ENCODE results near the gene ABCA2.

The ABCA2 gene

DNA sequence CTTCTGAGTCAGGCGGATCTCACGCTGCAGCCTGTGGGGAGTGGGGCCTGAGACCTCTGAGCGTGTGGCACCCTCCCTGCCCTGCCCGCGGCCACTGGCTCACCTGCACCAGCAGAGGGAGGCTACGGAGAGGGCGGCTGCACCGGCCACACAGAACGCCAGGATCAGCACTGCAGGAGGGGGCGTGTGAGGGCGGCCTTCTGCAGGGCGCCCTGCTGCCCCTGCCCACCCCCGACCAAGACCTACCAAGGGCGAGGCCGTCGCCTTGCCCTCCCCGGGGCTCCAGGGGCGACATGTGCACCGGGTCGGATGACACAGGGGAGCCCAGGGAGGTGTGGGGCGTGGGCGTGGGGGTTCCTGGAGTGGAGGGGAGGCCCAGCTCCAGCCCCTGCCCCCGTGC is 12.5 kb upstream of the ABCA2 start:
- TF ChIP-seq, protein P1, sequence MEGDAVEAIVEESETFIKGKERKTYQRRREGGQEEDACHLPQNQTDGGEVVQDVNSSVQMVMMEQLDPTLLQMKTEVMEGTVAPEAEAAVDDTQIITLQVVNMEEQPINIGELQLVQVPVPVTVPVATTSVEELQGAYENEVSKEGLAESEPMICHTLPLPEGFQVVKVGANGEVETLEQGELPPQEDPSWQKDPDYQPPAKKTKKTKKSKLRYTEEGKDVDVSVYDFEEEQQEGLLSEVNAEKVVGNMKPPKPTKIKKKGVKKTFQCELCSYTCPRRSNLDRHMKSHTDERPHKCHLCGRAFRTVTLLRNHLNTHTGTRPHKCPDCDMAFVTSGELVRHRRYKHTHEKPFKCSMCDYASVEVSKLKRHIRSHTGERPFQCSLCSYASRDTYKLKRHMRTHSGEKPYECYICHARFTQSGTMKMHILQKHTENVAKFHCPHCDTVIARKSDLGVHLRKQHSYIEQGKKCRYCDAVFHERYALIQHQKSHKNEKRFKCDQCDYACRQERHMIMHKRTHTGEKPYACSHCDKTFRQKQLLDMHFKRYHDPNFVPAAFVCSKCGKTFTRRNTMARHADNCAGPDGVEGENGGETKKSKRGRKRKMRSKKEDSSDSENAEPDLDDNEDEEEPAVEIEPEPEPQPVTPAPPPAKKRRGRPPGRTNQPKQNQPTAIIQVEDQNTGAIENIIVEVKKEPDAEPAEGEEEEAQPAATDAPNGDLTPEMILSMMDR (IDR thresholded peaks at IDR 0.05; ENCODE audit: insufficient read depth, low read length, poor library complexity, severe bottlenecking), result no peak
- no peak for TF ChIP-seq EZH2phosphoT487 (conservative IDR thresholded peaks at IDR 0.05; ENCODE audit: low read length)
- H3K9me2 ChIP-seq (replicated peaks; ENCODE audit: insufficient read depth, low read length), result no peaks in the 10 kb centered on the region
- H3F3A ChIP-seq (ENCODE audit: insufficient read depth), result no peaks in the 10 kb centered on the region
- no peaks in the 10 kb centered on the region for H3K79me2 ChIP-seq (ENCODE audit: insufficient read depth, low read length)
- H3K4me2 ChIP-seq (ENCODE audit: low read depth, low read length, poor library complexity, severe bottlenecking), result no peak overlapping the region
- no peak overlapping the region for H2AFZ ChIP-seq (ENCODE audit: low read depth, low read length, severe bottlenecking)
- no peaks in the 10 kb centered on the region for H3K27me3 ChIP-seq (ENCODE audit: low read length)
- no peaks in the 10 kb centered on the region for H3K36me3 ChIP-seq (ENCODE audit: low read length)
- H3K9ac ChIP-seq (ENCODE audit: low read length), result no peak overlapping the region
- H3K4me3 ChIP-seq (ENCODE audit: insufficient read depth, low read length, poor library complexity, severe bottlenecking), result no peak overlapping the region
- H3K27ac ChIP-seq (ENCODE audit: low read depth, low read length), result no peak overlapping the region
- no peaks in the 10 kb centered on the region for H4K20me1 ChIP-seq (ENCODE audit: low read depth, low read length)
- H3K9me3 ChIP-seq (ENCODE audit: insufficient read depth, low read length), result no peaks in the 10 kb centered on the region

DNA sequence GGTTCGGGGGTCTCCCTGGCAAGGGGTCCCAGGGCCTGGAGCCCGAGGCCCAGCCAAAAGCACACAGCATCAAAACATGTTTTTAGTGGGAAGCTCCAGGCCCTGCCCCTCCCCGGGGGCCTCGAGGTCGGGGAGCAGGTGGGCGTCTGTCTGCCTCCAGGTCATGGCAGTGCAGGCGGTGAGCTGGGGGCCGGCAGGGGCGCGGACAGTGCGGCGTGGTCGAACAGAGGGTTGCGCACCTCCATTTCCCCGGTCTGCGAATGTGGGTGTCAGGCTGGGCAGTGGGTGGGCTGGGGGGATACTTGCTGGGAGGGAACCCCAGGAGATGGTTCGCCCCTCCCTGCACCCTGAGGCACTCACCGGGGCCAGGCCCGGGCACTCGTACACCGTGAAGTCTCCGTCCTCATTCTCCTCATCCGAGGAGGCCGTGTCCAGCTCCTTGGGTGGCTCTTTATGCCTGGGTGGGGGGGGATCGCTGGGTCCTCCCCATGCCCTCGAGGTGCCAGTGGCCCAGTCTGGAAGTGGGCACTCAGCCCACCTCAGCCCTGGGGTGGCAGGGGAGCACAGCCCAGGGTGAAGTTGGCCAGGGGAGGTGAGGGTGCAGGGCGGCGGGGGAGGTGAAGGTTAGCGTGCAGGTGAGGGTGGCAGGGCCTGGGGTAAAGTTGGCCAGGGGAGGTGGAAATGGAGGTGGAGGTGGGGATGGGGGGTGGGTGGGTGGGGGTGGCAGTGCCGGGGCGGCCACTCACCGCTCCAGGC is 11.8 kb upstream of the ABCA2 start:
- Histone ChIP-seq H3K27me3 (ENCODE audit: low read length) (no peaks in the 10 kb centered on the region), H3K36me3 (ENCODE audit: low read length) (no peaks in the 10 kb centered on the region), H3K9me2 (replicated peaks; ENCODE audit: insufficient read depth, low read length) (no peaks in the 10 kb centered on the region), H3K27ac (ENCODE audit: low read depth, low read length) (no peak overlapping the region), H3K79me2 (ENCODE audit: insufficient read depth, low read length) (no peaks in the 10 kb centered on the region), H4K20me1 (ENCODE audit: low read depth, low read length) (no peaks in the 10 kb centered on the region), H3K4me3 (ENCODE audit: insufficient read depth, low read length, poor library complexity, severe bottlenecking) (no peak overlapping the region), H3K4me2 (ENCODE audit: low read depth, low read length, poor library complexity, severe bottlenecking) (no peak overlapping the region), H2AFZ (ENCODE audit: low read depth, low read length, severe bottlenecking) (no peak overlapping the region), H3K9ac (ENCODE audit: low read length) (no peak overlapping the region), H3K9me3 (ENCODE audit: insufficient read depth, low read length) (no peaks in the 10 kb centered on the region), H3F3A (ENCODE audit: insufficient read depth) (no peaks in the 10 kb centered on the region)
- TF ChIP-seq EZH2phosphoT487 (conservative IDR thresholded peaks at IDR 0.05; ENCODE audit: low read length), result no peak
- TF ChIP-seq, protein P1 (IDR thresholded peaks at IDR 0.05; ENCODE audit: insufficient read depth, low read length, poor library complexity, severe bottlenecking), result no peak

DNA sequence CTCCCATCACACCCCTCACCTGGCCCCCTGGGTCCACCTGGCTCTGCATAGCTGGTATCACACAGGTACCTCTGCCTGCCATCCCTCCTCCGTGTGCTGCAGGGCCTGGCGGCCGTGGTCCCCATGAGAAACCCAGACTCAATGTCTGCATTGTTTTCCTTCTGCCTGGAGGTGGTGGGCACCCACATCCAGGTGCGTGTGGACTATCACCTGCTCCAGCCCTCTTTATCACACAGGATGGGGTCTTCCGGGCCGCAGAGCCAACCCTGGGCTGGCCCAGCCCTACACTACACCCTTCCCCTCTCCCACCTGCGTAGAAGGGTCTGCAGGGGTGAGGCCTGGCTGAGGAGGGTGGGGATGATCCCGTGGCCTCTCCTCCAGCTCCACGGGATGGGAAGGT is 10.9 kb upstream of the ABCA2 start:
- H3K79me2 ChIP-seq (ENCODE audit: insufficient read depth, low read length), result no peaks in the 10 kb centered on the region
- H2AFZ ChIP-seq (ENCODE audit: low read depth, low read length, severe bottlenecking), result no peak overlapping the region
- no peaks in the 10 kb centered on the region for H3K27me3 ChIP-seq (ENCODE audit: low read length)
- no peak overlapping the region for H3K27ac ChIP-seq (ENCODE audit: low read depth, low read length)
- no peaks in the 10 kb centered on the region for H3K36me3 ChIP-seq (ENCODE audit: low read length)
- no peaks in the 10 kb centered on the region for H3K9me2 ChIP-seq (replicated peaks; ENCODE audit: insufficient read depth, low read length)
- H3K4me3 ChIP-seq (ENCODE audit: insufficient read depth, low read length, poor library complexity, severe bottlenecking), result no peak overlapping the region
- no peak overlapping the region for H3K9ac ChIP-seq (ENCODE audit: low read length)
- H3F3A ChIP-seq (ENCODE audit: insufficient read depth), result no peaks in the 10 kb centered on the region
- H4K20me1 ChIP-seq (ENCODE audit: low read depth, low read length), result no peaks in the 10 kb centered on the region
- TF ChIP-seq, protein P1 (IDR thresholded peaks at IDR 0.05; ENCODE audit: insufficient read depth, low read length, poor library complexity, severe bottlenecking), result no peak
- TF ChIP-seq EZH2phosphoT487 (conservative IDR thresholded peaks at IDR 0.05; ENCODE audit: low read length), result no peak
- no peaks in the 10 kb centered on the region for H3K9me3 ChIP-seq (ENCODE audit: insufficient read depth, low read length)
- H3K4me2 ChIP-seq (ENCODE audit: low read depth, low read length, poor library complexity, severe bottlenecking), result no peak overlapping the region
